PC-9 (cell line): ENCODE data around the gene SKAP2.

ENCODE experiments used
- CTCF ChIP-seq: fragments of 200-600 bp; sonication (generic); conservative IDR thresholded peaks from 2 replicates; pipeline ENCODE4 v1.6.1; 2017; ENCODE audit warnings: mixed run types, antibody characterized with exemption, mild to moderate bottlenecking, moderate library complexity
- EZH2 ChIP-seq: fragments of 200-600 bp; sonication (generic); IDR thresholded peaks from 2 replicates; pipeline ENCODE4 v1.8.0; 2017; ENCODE audit warnings: antibody characterized with exemption, low read depth

GRCh38 chr7:26633557-26633956, 230.8 kb downstream of the SKAP2 start:
- TF ChIP-seq CTCF (no peak), EZH2 (no peak)
